Measurements from ENCODE around the gene FAM168B. TPM values are rescaled to one million over a fixed set of nuclear protein-coding genes. Genes with fewer than 3 reads are reported as not detected.
A peak's percentile ranks its signal among the peaks of the same experiment; 100 is the strongest.

FAM168B gene
- total RNA-seq, 4 donors from 2014 or later = 56.4 to 108 (median 86.9) TPM

GRCh38 chr2:131105156-131105949 lies 12.1 kb upstream of the FAM168B start, which contains the start of gene PLEKHB2:
Gene PLEKHB2 (plus strand): TSS chr2:131105336. CDS start chr2:131120942, 15,606 bp downstream.
- intact Hi-C loops (cut with DNase I; ENCODE audit: low total_unique reads) = no loop called here
- peak within 1 kb of the TSS; percentile 95 for H3K4me3 ChIP-seq (ENCODE audit: low read depth, poor library complexity, severe bottlenecking)
- peak; percentile 88 to 98 for DNase-seq (ENCODE audit: low spot score in 2 of 2)
- 1% methylated on average over 66 of the region's 66 CpGs for WGBS, 2 donors
- TF ChIP-seq CTCF (IDR thresholded peaks at IDR 0.05) = no peak
- TF ChIP-seq POLR2A (IDR thresholded peaks at IDR 0.05) = peak in 1 of 2 donors; percentile 76

GRCh38 chr2:131104487-131105155 lies 11.4 kb upstream of the FAM168B start:
- peak; percentile 69 to 89 for DNase-seq (ENCODE audit: low spot score in 2 of 2)
- intact Hi-C loops (cut with DNase I; ENCODE audit: low total_unique reads) = no loop called here
- peak overlapping the region; percentile 25 for H3K4me3 ChIP-seq (ENCODE audit: low read depth, poor library complexity, severe bottlenecking)
- WGBS, 2 donors = 0 to 1% methylated on average over 20 of the region's 20 CpGs
- TF ChIP-seq CTCF (IDR thresholded peaks at IDR 0.05) (no peak), POLR2A (IDR thresholded peaks at IDR 0.05) (no peak)

GRCh38 chr2:131103165-131103564 lies 9.9 kb upstream of the FAM168B start:
- intact Hi-C loops (cut with DNase I; ENCODE audit: low total_unique reads) = no loop called here
- WGBS, 2 donors = 82 to 89% methylated on average over 2 of the region's 2 CpGs
- TF ChIP-seq CTCF (IDR thresholded peaks at IDR 0.05) (no peak), POLR2A (IDR thresholded peaks at IDR 0.05) (no peak)

GRCh38 chr2:131094463-131095281 lies 1.4 kb upstream of the FAM168B start:
- WGBS, 2 donors = 63% methylated on average over 22 of the region's 22 CpGs
- DNase-seq (ENCODE audit: low spot score in 2 of 2) = no peak
- intact Hi-C loops (cut with DNase I; ENCODE audit: low total_unique reads) = no loop called here
- TF ChIP-seq POLR2A (IDR thresholded peaks at IDR 0.05) = no peak
- no peak for TF ChIP-seq CTCF (IDR thresholded peaks at IDR 0.05)
- no peak overlapping the region for H3K4me3 ChIP-seq (ENCODE audit: low read depth, poor library complexity, severe bottlenecking)

More at GRCh38 chr2:131103165-131103564, 9.9 kb upstream of the FAM168B start:
- no peak overlapping the region for H3K4me3 ChIP-seq (ENCODE audit: low read depth, poor library complexity, severe bottlenecking)
- no peak for DNase-seq (ENCODE audit: low spot score in 2 of 2)

GRCh38 chr2:131093696-131094462 lies 619 bp upstream of the FAM168B start:
- peak overlapping the region; percentile 59 for H3K4me3 ChIP-seq (ENCODE audit: low read depth, poor library complexity, severe bottlenecking)
- DNase-seq (ENCODE audit: low spot score in 2 of 2) = no peak
- WGBS, 2 donors = 10 to 11% methylated on average over 37 of the region's 37 CpGs
- intact Hi-C loops (cut with DNase I; ENCODE audit: low total_unique reads) = no loop called here
- TF ChIP-seq CTCF (IDR thresholded peaks at IDR 0.05) (no peak), POLR2A (IDR thresholded peaks at IDR 0.05) (no peak)
